HepG2 (cell line): ENCODE results near the gene TMC2. TPM values are rescaled to one million over a fixed set of nuclear protein-coding genes. Genes with fewer than 3 reads are reported as not detected.

Source experiments
- ATAC-seq: fragments of 200-7000 bp; cut with Tn5 transposase; 3 replicates; pipeline ENCODE4 v1.9.1; 2020; ENCODE audit warnings: mild to moderate bottlenecking, moderate library complexity
- BruUV-seq: library from RNA; stranded (reverse); fragments of 400-500 nt; replicated peaks from 2 replicates; lab custom pipeline; 2021; lab: Mats Ljungman, UMichigan
- CTCF ChIA-PET: fragments of 300-600 bp; formaldehyde crosslinking; extraction: SDS; loops from one replicate; lab custom pipeline; 2021; ENCODE audit warnings: low total read pairs, inconsistent platforms, low intra/inter-chr PET ratio; lab: Yijun Ruan, JAX
- POLR2A ChIA-PET: fragments of 350-600 bp; sonication (Branson Sonifier 250); formaldehyde crosslinking; loops from one replicate; lab custom pipeline; 2020; ENCODE audit warnings: antibody characterized with exemption, inconsistent platforms; lab: Yijun Ruan, JAX
- DNase-seq: peaks from one replicate; pipeline ENCODE4 v3.0.0-alpha.2; 2015; ENCODE audit warnings: low spot score
- FAIRE-seq: peaks from 3 replicates; lab custom pipeline; 2011; peaks lifted over from hg19 to GRCh38; lab: Jason Lieb, UNC
- H2AFZ ChIP-seq: one replicate; pipeline ENCODE4 v1.6.1; 2011; ENCODE audit warnings: low read length, inconsistent platforms
- H3K27ac ChIP-seq: fragments of 300-600 bp; 3 replicates; pipeline ENCODE4 v1.8.0; 2011; ENCODE audit warnings: mixed run types, mild to moderate bottlenecking, mixed read lengths, low read length, inconsistent platforms; ENCODE audit not compliant: insufficient read depth; ENCODE audit errors: extremely low read length
- H3K27me3 ChIP-seq, 2 experiments: fragments of 200-600 bp in 1 of 2; 2 replicates in 1 of 2; 3 replicates in 1 of 2; pipeline versions ENCODE4 v1.6.0 to v1.8.0; 2011; ENCODE audit warnings: low read length in 2 of 2, mild to moderate bottlenecking in 2 of 2, moderate library complexity in 2 of 2, inconsistent platforms in 1 of 2; ENCODE audit not compliant: insufficient read depth in 2 of 2, control insufficient read depth in 1 of 2
- H3K36me3 ChIP-seq, 2 experiments: fragments of 200-600 bp in 1 of 2; replicated peaks in 1 of 2; 2 replicates in 1 of 2; 3 replicates in 1 of 2; pipeline versions ENCODE4 v1.5.1 to v1.8.0; 2011; ENCODE audit warnings: low read length in 2 of 2, inconsistent platforms in 1 of 2; ENCODE audit not compliant: insufficient read depth in 2 of 2, control insufficient read depth in 1 of 2
- H3K4me1 ChIP-seq: 2 replicates; pipeline ENCODE4 v1.5.1; 2012; ENCODE audit warnings: low read length, inconsistent platforms; ENCODE audit not compliant: insufficient read depth
- H3K4me2 ChIP-seq: 2 replicates; pipeline ENCODE4 v1.6.0; 2011; ENCODE audit warnings: low read depth, low read length, inconsistent platforms
- H3K4me3 ChIP-seq, 3 experiments: fragments of 200-600 bp in 1 of 3; sonication (generic), shearing (Covaris generic) in 1 of 3; replicated peaks in 1 of 3; 2 replicates each; pipeline ENCODE4 v1.5.1; 2011 to 2016; ENCODE audit warnings: low read length in 3 of 3, inconsistent platforms in 2 of 3, low read depth in 2 of 3, mild to moderate bottlenecking in 2 of 3, control low read depth in 1 of 3, mixed read lengths in 1 of 3; ENCODE audit not compliant: insufficient read depth in 1 of 3
- H3K79me2 ChIP-seq: one replicate; pipeline ENCODE4 v1.6.1; 2011; ENCODE audit warnings: low read length, inconsistent platforms; ENCODE audit not compliant: insufficient read depth
- H3K9ac ChIP-seq: 2 replicates; pipeline ENCODE4 v1.6.0; 2011; ENCODE audit warnings: mild to moderate bottlenecking, low read depth, low read length, inconsistent platforms; ENCODE audit not compliant: insufficient read depth
- H3K9me3 ChIP-seq: 2 replicates; pipeline ENCODE4 v1.5.1; 2012; ENCODE audit warnings: mild to moderate bottlenecking, low read length
- H4K20me1 ChIP-seq: 2 replicates; pipeline ENCODE4 v1.6.0; 2011; ENCODE audit warnings: inconsistent platforms, mild to moderate bottlenecking, low read length, moderate library complexity; ENCODE audit not compliant: insufficient read depth
- DMAP1 ChIP-seq: IDR thresholded peaks from 2 replicates; pipeline ENCODE4 v1.6.1; 2016
- HOXA5 ChIP-seq: sonication (generic); formaldehyde crosslinking; IDR thresholded peaks from 2 replicates; pipeline ENCODE4 v1.4.0; 2020; ENCODE audit warnings: missing genetic modification reagents
- MAFF ChIP-seq: IDR thresholded peaks from 2 replicates; pipeline ENCODE4 v1.6.1; 2011; ENCODE audit warnings: low read depth, low read length, improper control_type of control experiment
- MAFK ChIP-seq, 2 experiments: IDR thresholded peaks in 1 of 2; conservative IDR thresholded peaks in 1 of 2; 2 replicates each; pipeline ENCODE4 v1.6.1; 2011; ENCODE audit warnings: improper control_type of control experiment in 2 of 2, low read length in 2 of 2
- MXI1 ChIP-seq: IDR thresholded peaks from 3 replicates; pipeline ENCODE4 v1.6.1; 2012; ENCODE audit warnings: low read depth, low read length, inconsistent platforms, borderline replicate concordance
- NFE2L2 ChIP-seq: fragments of 150-350 bp; IDR thresholded peaks from 2 replicates; pipeline ENCODE4 v1.6.1; 2014; ENCODE audit warnings: low read length
- NFKB2 ChIP-seq: sonication (generic); formaldehyde crosslinking; IDR thresholded peaks from 2 replicates; pipeline ENCODE4 v1.4.0; 2020; ENCODE audit warnings: missing genetic modification reagents, borderline replicate concordance
- PHB2 ChIP-seq: fragments of 450-650 bp; IDR thresholded peaks from 2 replicates; pipeline ENCODE4 v1.6.1; 2018; ENCODE audit not compliant: partially characterized antibody
- RXRA ChIP-seq: sonication (generic); formaldehyde crosslinking; IDR thresholded peaks from 2 replicates; pipeline ENCODE4 v1.5.1; 2020; ENCODE audit warnings: missing genetic modification reagents
- SOX5 ChIP-seq: IDR thresholded peaks from 2 replicates; pipeline ENCODE4 v1.6.1; 2016; ENCODE audit warnings: borderline replicate concordance
- ZNF30 ChIP-seq: sonication (generic); formaldehyde crosslinking; IDR thresholded peaks from 2 replicates; pipeline ENCODE4 v1.5.0; 2020; ENCODE audit warnings: mild to moderate bottlenecking, missing genetic modification reagents
- WGBS: methylation state at CpG from one replicate; pipeline ENCODE4 v1.1.6; 2017; ENCODE audit warnings: low lambda C conversion rate; 5-methylcytosine and 5-hydroxymethylcytosine counted together
- in situ Hi-C: cut with HindIII; loops from 2 replicates; pipeline ENCODE4 v1.10.0; 2017; ENCODE audit warnings: low pct_unique_long_range_greater_than_20kb; ENCODE audit not compliant: extremely low pct_ligation_motif_present
- intact Hi-C: fragments of 100-400 bp; cut with micrococcal nuclease; formaldehyde crosslinking; loops from one replicate; pipeline ENCODE4 v1.10.0; 2022; ENCODE audit not compliant: unreplicated experiment
- polyA plus RNA-seq, 8 experiments: library from polyadenylated mRNA; depleted of rRNA in 3 of 8; stranded (reverse) in 7 of 8; unstranded in 1 of 8; fragments of >200 nt; fragmentation: Illumina TruSeq in 4 of 8; extraction: Trizol in 4 of 8; gene quantifications; 2 replicates each; pipeline versions ENCODE4 v1.2.1 to v1.2.3, GENCODE V29; 2011 to 2016; ENCODE audit warnings: low read depth in 4 of 8, missing spikeins in 1 of 8, mixed read lengths in 1 of 8; ENCODE audit not compliant: insufficient read depth in 1 of 8
- total RNA-seq, 5 experiments: library from RNA; depleted of rRNA; stranded (reverse); fragments of >200 nt; fragmentation: Illumina TruSeq; extraction: Trizol; gene quantifications; 2 replicates each; pipeline ENCODE4 v1.2.3, GENCODE V29; 2016; ENCODE audit warnings: low read depth in 1 of 5
- TF ChIP-seq, protein P1 (sequence below): sonication (generic); formaldehyde crosslinking; IDR thresholded peaks from 2 replicates; pipeline ENCODE4 v1.4.0; 2020; ENCODE audit warnings: missing genetic modification reagents
- TF ChIP-seq, protein P2 (sequence below): sonication (generic); formaldehyde crosslinking; IDR thresholded peaks from 2 replicates; pipeline ENCODE4 v1.4.0; 2020; ENCODE audit warnings: mild to moderate bottlenecking, missing genetic modification reagents
- TF ChIP-seq, protein P3 (sequence below): sonication (generic); formaldehyde crosslinking; IDR thresholded peaks from 2 replicates; pipeline ENCODE4 v1.5.0; 2020; ENCODE audit warnings: missing genetic modification reagents
- TF ChIP-seq, protein P4 (sequence below): sonication (generic); formaldehyde crosslinking; IDR thresholded peaks from 2 replicates; pipeline ENCODE4 v1.4.0; 2020; ENCODE audit warnings: mild to moderate bottlenecking, low read depth, missing genetic modification reagents

The TMC2 gene
- total and polyA plus RNA-seq, 2 of the 13 experiments (the other 11 are each of a cell fraction or from before 2014, with no cell fraction given): not detected

DNA sequence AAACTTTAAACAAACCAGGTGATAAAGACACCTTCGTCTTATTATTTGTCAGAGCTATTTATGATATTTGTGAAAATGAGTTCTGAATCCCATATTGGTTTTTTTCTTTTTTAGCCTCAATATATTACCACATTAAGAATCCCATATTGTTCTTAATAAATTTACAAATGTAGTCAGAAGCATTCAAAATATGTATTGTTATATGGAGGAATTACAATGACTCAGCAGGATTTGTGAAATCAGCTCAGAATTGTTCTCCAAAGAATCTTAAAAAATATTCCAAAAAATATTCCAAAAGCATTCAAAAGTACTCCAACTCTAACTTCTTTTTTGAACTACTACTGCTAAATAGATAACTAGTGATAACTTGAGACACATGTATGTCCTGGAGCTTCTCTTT lies 21.2 kb upstream of the TMC2 start:
- Histone ChIP-seq H3K9me3 (no peaks in the 10 kb centered on the region), H3K27me3 (peaks cover 3 to 25% of the 10 kb centered on the region in 2 experiments; a peak in 3 of 5 replicates), H2AFZ (no peak overlapping the region), H3K27ac (no peak overlapping the region), H4K20me1 (no peaks in the 10 kb centered on the region), H3K36me3 (no peaks in the 10 kb centered on the region), H3K4me1 (peaks cover 11% of the 10 kb centered on the region), H3K4me2 (no peak overlapping the region), H3K4me3 (no peak overlapping the region), H3K79me2 (no peaks in the 10 kb centered on the region), H3K9ac (no peak overlapping the region)
- POLR2A ChIA-PET: interaction anchor here (1.1 to 1.9 kb wide), 2 partner anchors 9 to 44 kb away, joined by 3 to 4 read pairs; partner anchors contain the start of gene SNRPB
- CTCF ChIA-PET: no interaction called here
- BruUV-seq: no TSS peak
- no peak for ATAC-seq
- no peak for DNase-seq
- no peak for TF ChIP-seq NFKB2 (CRISPR knock-in tag)
- peak; percentile 95 for TF ChIP-seq NFE2L2
- peak; percentile 69; the same call in 1 of the 2 replicates for TF ChIP-seq MAFF
- peak; percentile 84 to 85 for TF ChIP-seq MAFK (conservative IDR thresholded peaks at IDR 0.05 in 1 of 2, IDR thresholded peaks at IDR 0.05 in 1 of 2; ENCODE audit: low read length in 2 of 2)
- in situ Hi-C loops: no loop called here
- WGBS: 2% methylated on average over 1 of the region's 1 CpG
- FAIRE-seq: no peak
- intact Hi-C loops: no loop called here

DNA sequence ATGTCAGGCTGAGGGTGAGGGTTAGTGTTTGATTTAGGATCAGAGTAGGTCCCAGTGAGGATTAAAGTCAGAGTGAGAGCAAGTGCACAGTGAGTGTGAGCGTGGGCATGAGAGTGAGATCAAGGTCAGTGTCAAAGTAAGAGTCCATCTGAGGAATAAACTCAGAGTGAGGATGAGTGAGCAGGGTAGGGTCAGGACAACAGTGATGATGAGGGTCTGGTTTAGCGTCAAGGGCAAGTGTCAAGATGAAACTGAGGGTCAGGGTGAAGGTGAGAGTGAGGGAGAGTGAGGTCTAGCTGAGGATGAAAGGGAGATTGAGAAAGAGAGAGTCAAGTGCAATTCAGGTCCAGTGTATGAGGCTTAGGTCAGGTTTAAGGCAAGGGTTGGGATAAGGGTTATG lies 20.0 kb upstream of the TMC2 start:
- intact Hi-C loops: no loop called here
- TF ChIP-seq ZNF30 (CRISPR knock-in tag) (no peak), DMAP1 (CRISPR knock-in tag) (no peak), HOXA5 (CRISPR knock-in tag) (no peak), MXI1 (no peak), PHB2 (peak; percentile 44), SOX5 (CRISPR knock-in tag) (no peak), RXRA (CRISPR knock-in tag) (no peak)
- TF ChIP-seq, protein P1, sequence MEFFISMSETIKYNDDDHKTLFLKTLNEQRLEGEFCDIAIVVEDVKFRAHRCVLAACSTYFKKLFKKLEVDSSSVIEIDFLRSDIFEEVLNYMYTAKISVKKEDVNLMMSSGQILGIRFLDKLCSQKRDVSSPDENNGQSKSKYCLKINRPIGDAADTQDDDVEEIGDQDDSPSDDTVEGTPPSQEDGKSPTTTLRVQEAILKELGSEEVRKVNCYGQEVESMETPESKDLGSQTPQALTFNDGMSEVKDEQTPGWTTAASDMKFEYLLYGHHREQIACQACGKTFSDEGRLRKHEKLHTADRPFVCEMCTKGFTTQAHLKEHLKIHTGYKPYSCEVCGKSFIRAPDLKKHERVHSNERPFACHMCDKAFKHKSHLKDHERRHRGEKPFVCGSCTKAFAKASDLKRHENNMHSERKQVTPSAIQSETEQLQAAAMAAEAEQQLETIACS (CRISPR knock-in tag): no peak
- TF ChIP-seq, protein P2, sequence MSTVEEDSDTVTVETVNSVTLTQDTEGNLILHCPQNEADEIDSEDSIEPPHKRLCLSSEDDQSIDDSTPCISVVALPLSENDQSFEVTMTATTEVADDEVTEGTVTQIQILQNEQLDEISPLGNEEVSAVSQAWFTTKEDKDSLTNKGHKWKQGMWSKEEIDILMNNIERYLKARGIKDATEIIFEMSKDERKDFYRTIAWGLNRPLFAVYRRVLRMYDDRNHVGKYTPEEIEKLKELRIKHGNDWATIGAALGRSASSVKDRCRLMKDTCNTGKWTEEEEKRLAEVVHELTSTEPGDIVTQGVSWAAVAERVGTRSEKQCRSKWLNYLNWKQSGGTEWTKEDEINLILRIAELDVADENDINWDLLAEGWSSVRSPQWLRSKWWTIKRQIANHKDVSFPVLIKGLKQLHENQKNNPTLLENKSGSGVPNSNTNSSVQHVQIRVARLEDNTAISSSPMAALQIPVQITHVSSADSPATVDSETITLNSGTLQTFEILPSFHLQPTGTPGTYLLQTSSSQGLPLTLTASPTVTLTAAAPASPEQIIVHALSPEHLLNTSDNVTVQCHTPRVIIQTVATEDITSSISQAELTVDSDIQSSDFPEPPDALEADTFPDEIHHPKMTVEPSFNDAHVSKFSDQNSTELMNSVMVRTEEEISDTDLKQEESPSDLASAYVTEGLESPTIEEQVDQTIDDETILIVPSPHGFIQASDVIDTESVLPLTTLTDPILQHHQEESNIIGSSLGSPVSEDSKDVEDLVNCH (CRISPR knock-in tag): no peak
- TF ChIP-seq, protein P3, sequence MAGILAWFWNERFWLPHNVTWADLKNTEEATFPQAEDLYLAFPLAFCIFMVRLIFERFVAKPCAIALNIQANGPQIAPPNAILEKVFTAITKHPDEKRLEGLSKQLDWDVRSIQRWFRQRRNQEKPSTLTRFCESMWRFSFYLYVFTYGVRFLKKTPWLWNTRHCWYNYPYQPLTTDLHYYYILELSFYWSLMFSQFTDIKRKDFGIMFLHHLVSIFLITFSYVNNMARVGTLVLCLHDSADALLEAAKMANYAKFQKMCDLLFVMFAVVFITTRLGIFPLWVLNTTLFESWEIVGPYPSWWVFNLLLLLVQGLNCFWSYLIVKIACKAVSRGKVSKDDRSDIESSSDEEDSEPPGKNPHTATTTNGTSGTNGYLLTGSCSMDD (CRISPR knock-in tag): no peak
- TF ChIP-seq, protein P4, sequence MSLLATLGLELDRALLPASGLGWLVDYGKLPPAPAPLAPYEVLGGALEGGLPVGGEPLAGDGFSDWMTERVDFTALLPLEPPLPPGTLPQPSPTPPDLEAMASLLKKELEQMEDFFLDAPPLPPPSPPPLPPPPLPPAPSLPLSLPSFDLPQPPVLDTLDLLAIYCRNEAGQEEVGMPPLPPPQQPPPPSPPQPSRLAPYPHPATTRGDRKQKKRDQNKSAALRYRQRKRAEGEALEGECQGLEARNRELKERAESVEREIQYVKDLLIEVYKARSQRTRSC (CRISPR knock-in tag): no peak

More for the DNA sequence above, 20.0 kb upstream of the TMC2 start:
- Histone ChIP-seq H3K9me3 (no peaks in the 10 kb centered on the region), H3K79me2 (no peaks in the 10 kb centered on the region), H3K4me3 (no peak overlapping the region), H3K4me1 (peaks cover 9% of the 10 kb centered on the region; the same call in 1 of the 2 replicates), H2AFZ (no peak overlapping the region), H3K9ac (no peak overlapping the region), H4K20me1 (no peaks in the 10 kb centered on the region), H3K27me3 (peaks cover 1 to 33% of the 10 kb centered on the region in 2 experiments; a peak in 3 of 5 replicates), H3K36me3 (no peaks in the 10 kb centered on the region), H3K27ac (no peak overlapping the region), H3K4me2 (no peak overlapping the region)
- ChIA-PET CTCF (no interaction called here), POLR2A (no interaction called here)
- in situ Hi-C loops: no loop called here
- FAIRE-seq (no peak), DNase-seq (no peak), ATAC-seq (no peak)
- BruUV-seq: no TSS peak
- under 1% methylated on average over 2 of the region's 2 CpGs for WGBS
